Stomach smooth muscle (tissue), 2 donors: ENCODE data around the gene HPS5.

ENCODE experiments used
- H3K27ac ChIP-seq: one replicate; pipeline ENCODE4 v1.7.0; 2013; ENCODE audit warnings: mild to moderate bottlenecking, low read length, inconsistent platforms
- H3K27me3 ChIP-seq, 2 donors: one replicate each; pipeline ENCODE4 v1.7.0; 2013; ENCODE audit warnings: low read length in 2 of 2; ENCODE audit not compliant: insufficient read depth in 2 of 2, control insufficient read depth in 1 of 2
- H3K36me3 ChIP-seq, 2 donors: one replicate each; pipeline ENCODE4 v1.7.0; 2013; ENCODE audit warnings: low read length in 2 of 2; ENCODE audit not compliant: control insufficient read depth in 2 of 2, insufficient read depth in 2 of 2
- H3K4me1 ChIP-seq: one replicate; pipeline ENCODE4 v1.7.0; 2013; ENCODE audit warnings: low read length; ENCODE audit not compliant: control insufficient read depth, insufficient read depth
- H3K4me3 ChIP-seq, 2 donors: one replicate each; pipeline ENCODE4 v1.7.0; 2013; ENCODE audit warnings: low read length in 2 of 2
- H3K9ac ChIP-seq, 2 donors: one replicate each; pipeline ENCODE4 v1.7.0; 2013; ENCODE audit warnings: low read length in 2 of 2, mild to moderate bottlenecking in 1 of 2
- H3K9me3 ChIP-seq, 2 donors: one replicate each; pipeline ENCODE4 v1.7.0; 2013; ENCODE audit warnings: low read length in 2 of 2; ENCODE audit not compliant: control insufficient read depth in 2 of 2
- donor health status: healthy.
- donor health status: Pancreatic carcinoma.

Gene HPS5, protein sequence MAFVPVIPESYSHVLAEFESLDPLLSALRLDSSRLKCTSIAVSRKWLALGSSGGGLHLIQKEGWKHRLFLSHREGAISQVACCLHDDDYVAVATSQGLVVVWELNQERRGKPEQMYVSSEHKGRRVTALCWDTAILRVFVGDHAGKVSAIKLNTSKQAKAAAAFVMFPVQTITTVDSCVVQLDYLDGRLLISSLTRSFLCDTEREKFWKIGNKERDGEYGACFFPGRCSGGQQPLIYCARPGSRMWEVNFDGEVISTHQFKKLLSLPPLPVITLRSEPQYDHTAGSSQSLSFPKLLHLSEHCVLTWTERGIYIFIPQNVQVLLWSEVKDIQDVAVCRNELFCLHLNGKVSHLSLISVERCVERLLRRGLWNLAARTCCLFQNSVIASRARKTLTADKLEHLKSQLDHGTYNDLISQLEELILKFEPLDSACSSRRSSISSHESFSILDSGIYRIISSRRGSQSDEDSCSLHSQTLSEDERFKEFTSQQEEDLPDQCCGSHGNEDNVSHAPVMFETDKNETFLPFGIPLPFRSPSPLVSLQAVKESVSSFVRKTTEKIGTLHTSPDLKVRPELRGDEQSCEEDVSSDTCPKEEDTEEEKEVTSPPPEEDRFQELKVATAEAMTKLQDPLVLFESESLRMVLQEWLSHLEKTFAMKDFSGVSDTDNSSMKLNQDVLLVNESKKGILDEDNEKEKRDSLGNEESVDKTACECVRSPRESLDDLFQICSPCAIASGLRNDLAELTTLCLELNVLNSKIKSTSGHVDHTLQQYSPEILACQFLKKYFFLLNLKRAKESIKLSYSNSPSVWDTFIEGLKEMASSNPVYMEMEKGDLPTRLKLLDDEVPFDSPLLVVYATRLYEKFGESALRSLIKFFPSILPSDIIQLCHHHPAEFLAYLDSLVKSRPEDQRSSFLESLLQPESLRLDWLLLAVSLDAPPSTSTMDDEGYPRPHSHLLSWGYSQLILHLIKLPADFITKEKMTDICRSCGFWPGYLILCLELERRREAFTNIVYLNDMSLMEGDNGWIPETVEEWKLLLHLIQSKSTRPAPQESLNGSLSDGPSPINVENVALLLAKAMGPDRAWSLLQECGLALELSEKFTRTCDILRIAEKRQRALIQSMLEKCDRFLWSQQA

DNA sequence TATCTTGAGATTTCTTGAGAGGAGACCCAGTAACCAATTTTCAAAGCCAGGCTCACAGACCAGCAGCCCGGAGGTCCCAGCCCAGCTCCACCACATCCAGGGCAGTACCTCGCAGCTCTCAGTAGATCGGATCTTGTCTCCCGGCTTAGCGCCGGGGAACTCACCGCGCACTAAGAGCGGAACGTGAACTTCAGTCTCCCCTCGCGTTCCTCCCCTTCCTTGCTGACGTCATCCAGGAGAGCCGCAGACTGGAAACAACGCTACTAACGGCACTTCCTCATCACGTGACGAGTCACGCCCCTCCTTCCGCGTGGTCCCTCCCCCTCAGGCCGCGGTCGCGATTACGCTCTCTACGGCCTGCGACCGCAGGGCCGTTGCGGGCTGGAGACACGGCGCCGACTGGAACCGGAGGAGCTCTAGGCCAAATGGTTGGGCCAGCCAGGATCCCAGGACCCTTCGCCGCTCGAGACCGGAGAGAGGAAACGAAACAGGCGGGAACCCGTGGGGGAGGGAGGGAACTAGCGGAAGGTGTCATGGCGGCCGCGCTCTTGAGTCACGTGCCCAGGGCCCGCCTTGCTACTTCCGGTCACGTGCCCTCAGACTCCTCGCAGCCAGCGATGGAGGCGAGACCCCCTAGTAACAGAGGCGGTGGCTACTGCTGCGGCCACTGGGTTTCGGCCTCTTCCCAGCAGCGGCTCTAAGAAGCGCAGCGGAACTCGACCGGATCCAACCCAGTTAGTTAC is at the start of gene HPS5, which contains the start of gene GTF2H1:
TSS of gene HPS5 (minus strand) at position 172 of the 743 bp plus-strand sequence. CDS start 4,282 bp downstream, outside the sequence.
TSS of gene GTF2H1 (plus strand) at position 599 of the 743 bp plus-strand sequence. CDS start 10,508 bp downstream, outside the sequence.
- H3K36me3 ChIP-seq, result no peaks in the 10 kb centered on the region
- no peaks in the 10 kb centered on the region for H3K27me3 ChIP-seq
- peak within 1 kb of the TSS; percentile 89 to 96 for H3K9ac ChIP-seq
- H3K4me3 ChIP-seq, result peak within 1 kb of the TSS; percentile 84 to 93
- H3K27ac ChIP-seq, result peak within 1 kb of the TSS; percentile 95
- H3K4me1 ChIP-seq, result peaks cover 19% of the 10 kb centered on the region
- no peaks in the 10 kb centered on the region for H3K9me3 ChIP-seq

DNA sequence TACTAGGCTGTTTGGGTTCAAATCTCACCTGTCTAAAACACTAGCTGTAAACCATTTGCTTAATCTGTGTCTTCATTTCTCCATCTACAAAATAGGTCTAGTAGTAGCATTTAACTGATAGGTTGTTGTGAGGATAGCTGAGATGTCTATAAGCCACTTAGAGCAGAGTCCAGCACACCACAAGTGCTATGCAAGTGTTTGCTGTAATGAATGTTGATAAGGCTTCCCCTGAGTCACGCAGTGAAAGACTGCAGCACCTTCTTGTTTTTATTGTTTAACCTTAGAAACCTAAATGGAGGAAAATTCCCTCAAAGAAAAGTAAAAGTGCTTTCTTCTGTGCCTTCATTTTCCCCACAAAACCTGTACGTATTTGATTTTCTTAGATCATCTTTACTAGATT is 49.3 kb upstream of the HPS5 start:
- no peak overlapping the region for H3K27ac ChIP-seq
- no peaks in the 10 kb centered on the region for H3K9me3 ChIP-seq
- H3K9ac ChIP-seq, result no peak overlapping the region
- H3K4me3 ChIP-seq, result no peak overlapping the region
- no peaks in the 10 kb centered on the region for H3K4me1 ChIP-seq
- no peaks in the 10 kb centered on the region for H3K27me3 ChIP-seq
- peaks cover 0 to 2% of the 10 kb centered on the region in 2 donors for H3K36me3 ChIP-seq

DNA sequence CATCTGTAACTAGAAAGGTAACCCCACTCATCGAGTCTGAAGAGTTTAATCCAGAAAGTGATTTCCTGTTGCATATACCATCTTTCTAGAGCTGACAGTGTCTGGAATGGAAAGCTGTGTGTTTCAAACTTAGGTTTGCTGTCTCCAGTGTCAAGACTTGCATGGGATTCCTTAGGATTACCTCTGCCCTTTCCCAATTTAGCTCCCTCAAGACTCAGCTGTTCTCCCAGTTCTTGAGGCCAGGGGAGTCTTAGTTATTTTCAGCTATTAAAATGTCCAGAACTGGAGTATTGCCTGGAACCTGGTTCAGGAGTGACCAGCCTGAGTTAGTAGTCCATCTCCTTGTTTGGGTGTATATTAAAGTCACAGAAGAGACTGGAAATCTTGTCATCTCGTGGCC is 47.5 kb upstream of the HPS5 start:
- Histone ChIP-seq H3K4me3 (no peak overlapping the region), H3K4me1 (no peaks in the 10 kb centered on the region), H3K36me3 (peaks cover 9 to 10% of the 10 kb centered on the region in 2 donors), H3K9me3 (no peaks in the 10 kb centered on the region), H3K27ac (no peak overlapping the region), H3K27me3 (no peaks in the 10 kb centered on the region), H3K9ac (no peak overlapping the region)

DNA sequence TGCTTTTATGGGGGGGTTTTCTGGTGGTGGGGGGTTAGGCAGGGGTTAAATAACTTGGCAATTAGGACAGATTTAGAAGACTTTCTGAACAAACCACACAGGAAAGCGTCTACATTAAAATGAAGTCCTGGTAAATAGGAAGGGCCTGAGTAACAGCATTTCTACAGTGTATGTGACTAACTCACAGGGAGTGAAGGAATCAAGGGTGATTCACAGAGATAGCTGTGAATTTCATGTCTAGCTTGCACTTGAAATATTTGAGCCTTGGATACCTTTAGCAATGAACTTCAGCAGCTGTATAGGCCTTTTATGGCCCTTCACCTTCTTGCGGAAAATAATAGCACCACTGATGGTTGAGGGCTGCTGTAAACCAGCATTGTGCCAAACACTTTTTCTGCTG is 46.3 kb upstream of the HPS5 start:
- H3K9ac ChIP-seq, result no peak overlapping the region
- no peaks in the 10 kb centered on the region for H3K27me3 ChIP-seq
- no peak overlapping the region for H3K27ac ChIP-seq
- no peaks in the 10 kb centered on the region for H3K9me3 ChIP-seq
- no peaks in the 10 kb centered on the region for H3K4me1 ChIP-seq
- no peak overlapping the region for H3K4me3 ChIP-seq
- H3K36me3 ChIP-seq, result peaks cover 18 to 20% of the 10 kb centered on the region in 2 donors

DNA sequence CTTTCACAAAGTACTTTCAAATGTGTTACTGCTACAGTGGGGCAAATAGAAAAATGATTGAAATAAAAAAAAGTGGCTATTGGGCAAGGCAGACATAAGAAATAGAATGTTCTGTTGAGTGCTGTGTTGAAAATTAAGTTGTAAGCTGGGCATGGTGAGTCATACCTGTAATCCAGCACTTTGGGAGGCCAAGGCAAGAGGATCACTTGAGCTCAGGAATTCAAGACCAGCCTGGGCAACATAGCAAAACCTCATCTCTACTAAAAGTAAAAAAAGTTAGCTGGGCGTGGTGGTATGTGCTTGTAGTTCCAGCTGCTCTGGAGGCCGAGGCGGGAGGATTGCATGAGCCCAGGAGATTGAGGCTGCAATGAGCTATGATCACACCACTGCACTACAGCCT is 45.5 kb upstream of the HPS5 start:
- Histone ChIP-seq H3K9me3 (no peaks in the 10 kb centered on the region), H3K27me3 (no peaks in the 10 kb centered on the region), H3K4me3 (no peak overlapping the region), H3K27ac (no peak overlapping the region), H3K4me1 (no peaks in the 10 kb centered on the region), H3K9ac (no peak overlapping the region), H3K36me3 (peaks cover 22% of the 10 kb centered on the region in 2 donors)

DNA sequence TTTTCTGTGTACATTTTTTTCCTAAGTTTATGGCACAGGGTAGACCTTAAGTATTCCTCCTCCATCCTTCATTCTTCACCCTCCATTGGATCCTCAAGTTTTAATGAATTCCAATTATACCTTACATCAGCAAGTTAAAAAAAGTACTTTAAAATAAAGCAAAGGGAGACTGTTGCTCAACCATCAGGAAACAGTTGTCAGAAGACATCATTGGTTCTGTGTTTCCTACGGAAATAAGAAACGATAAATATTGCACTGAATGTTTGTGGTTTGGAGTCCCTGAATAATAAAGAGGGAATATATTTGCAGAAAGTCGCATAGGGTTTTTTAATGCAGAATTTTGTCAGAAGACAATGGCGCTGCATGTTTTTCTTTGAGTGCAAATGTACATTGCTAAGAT is 44.3 kb upstream of the HPS5 start:
- Histone ChIP-seq H3K9ac (no peak overlapping the region), H3K9me3 (no peaks in the 10 kb centered on the region), H3K27ac (no peak overlapping the region), H3K27me3 (no peaks in the 10 kb centered on the region), H3K4me1 (no peaks in the 10 kb centered on the region), H3K36me3 (peaks cover 27 to 30% of the 10 kb centered on the region in 2 donors), H3K4me3 (no peak overlapping the region)

DNA sequence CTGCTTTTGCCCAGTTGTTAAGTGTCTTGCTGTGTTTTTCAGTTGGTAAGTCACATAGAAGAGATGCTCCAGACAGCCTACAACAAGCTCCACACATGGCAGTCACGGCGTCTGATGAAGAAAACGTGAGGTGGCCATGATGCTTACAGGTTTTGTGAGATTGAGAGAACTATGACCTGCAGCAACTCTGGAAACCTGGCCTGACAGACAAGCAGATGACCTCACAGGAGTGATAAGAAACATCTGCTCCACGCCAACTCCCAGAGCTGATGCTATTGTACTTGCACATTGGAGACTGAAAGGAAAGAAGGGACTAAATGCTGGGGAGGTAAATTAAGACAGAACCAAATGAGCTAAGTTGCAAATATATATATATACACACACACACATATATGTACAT is 43.8 kb upstream of the HPS5 start:
- no peak overlapping the region for H3K27ac ChIP-seq
- no peak overlapping the region for H3K4me3 ChIP-seq
- H3K9ac ChIP-seq, result no peak overlapping the region
- peaks cover 30 to 32% of the 10 kb centered on the region in 2 donors for H3K36me3 ChIP-seq
- H3K9me3 ChIP-seq, result no peaks in the 10 kb centered on the region
- H3K4me1 ChIP-seq, result no peaks in the 10 kb centered on the region
- no peaks in the 10 kb centered on the region for H3K27me3 ChIP-seq

DNA sequence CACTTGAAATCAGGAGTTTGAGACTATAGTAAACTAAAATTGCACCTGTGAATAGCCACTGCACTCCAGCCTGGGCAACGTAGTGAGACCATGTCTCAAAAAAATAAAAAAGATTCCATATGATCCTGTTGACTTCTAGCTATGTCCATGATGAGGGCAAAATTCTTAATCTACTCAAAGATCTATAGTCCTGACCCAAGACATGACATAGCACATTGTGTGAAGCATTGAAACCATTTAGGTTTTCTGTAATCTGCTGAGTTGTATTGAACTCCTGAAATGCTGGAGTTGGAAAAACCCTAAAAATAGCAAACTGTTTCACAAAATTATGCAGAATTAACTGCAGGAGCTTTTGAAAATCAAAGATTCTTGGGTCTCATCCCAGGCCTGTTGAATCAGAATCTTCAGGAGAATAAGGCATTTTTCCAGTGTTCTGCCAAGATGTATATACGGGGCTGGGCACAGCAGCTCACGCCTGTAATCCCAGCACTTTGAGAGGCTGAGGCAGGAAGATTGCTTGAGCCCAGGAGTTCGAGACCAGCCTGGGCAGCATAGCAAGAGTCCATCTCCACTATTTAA is 42.6 kb upstream of the HPS5 start:
- peaks cover 32% of the 10 kb centered on the region in 2 donors for H3K36me3 ChIP-seq

DNA sequence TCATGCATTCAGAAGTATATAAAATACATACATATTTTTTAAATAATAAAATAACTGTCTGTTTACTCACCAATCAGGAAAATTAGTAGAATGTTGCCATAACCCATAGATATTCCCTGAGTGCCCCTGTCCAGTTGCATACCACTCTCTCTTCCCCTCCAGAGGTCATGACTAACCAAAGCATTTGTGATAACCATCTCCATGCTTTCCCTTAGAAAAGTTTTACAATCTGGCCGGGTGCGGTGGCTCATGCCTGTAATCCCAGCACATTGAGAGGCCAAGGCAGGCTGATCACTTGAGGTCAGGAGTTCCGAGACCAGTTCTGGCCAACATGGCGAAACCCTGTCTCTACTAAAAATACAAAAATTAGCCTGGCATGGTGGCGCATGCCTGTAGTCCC is 39.2 kb upstream of the HPS5 start:
- H3K36me3 ChIP-seq, result peaks cover 39 to 40% of the 10 kb centered on the region in 2 donors
- H3K27ac ChIP-seq, result no peak overlapping the region
- no peak overlapping the region for H3K4me3 ChIP-seq
- no peaks in the 10 kb centered on the region for H3K4me1 ChIP-seq
- no peaks in the 10 kb centered on the region for H3K27me3 ChIP-seq
- H3K9ac ChIP-seq, result no peak overlapping the region
- H3K9me3 ChIP-seq, result no peaks in the 10 kb centered on the region

More for the DNA sequence above, 42.6 kb upstream of the HPS5 start:
- Histone ChIP-seq H3K9ac (no peak overlapping the region), H3K27me3 (no peaks in the 10 kb centered on the region), H3K27ac (no peak overlapping the region), H3K4me3 (no peak overlapping the region), H3K9me3 (no peaks in the 10 kb centered on the region), H3K4me1 (no peaks in the 10 kb centered on the region)
